Fibroblast of upper back skin (primary cell): Measurements from ENCODE around the gene C3orf20.

Experiments used
- DNase-seq: peaks from one replicate; pipeline ENCODE4 v3.0.0-alpha.2; 2013

Gene C3orf20

GRCh38 chr3:14651440-14652251, 23.3 kb upstream of the C3orf20 start, which contains the start of gene CCDC174:
TSS of gene CCDC174 (plus strand) at chr3:14651762. CDS start at chr3:14651837, 75 bp downstream.
- peak; percentile 99 for DNase-seq

GRCh38 chr3:14652360-14652907, 22.5 kb upstream of the C3orf20 start:
- peak; percentile 38 for DNase-seq

GRCh38 chr3:14657579-14657978, 17.4 kb upstream of the C3orf20 start:
- DNase-seq = no peak

- DNase-seq = no peak
Observed at GRCh38 chr3:14658978-14659377, 16.0 kb upstream of the C3orf20 start.

- DNase-seq = no peak
Observed at GRCh38 chr3:14660942-14661341, 14.0 kb upstream of the C3orf20 start.

- DNase-seq = no peak
Observed at GRCh38 chr3:14663396-14664135, 11.4 kb upstream of the C3orf20 start.

GRCh38 chr3:14664170-14664569, 10.8 kb upstream of the C3orf20 start:
- DNase-seq = no peak

GRCh38 chr3:14672588-14672987, 2.4 kb upstream of the C3orf20 start:
- DNase-seq = no peak

- no peak for DNase-seq
Observed at GRCh38 chr3:14676881-14677280, 1.9 kb downstream of the C3orf20 start.

GRCh38 chr3:14678015-14678503, 3.1 kb downstream of the C3orf20 start:
- DNase-seq = no peak

GRCh38 chr3:14680115-14680514, 5.2 kb downstream of the C3orf20 start:
- DNase-seq = no peak

- no peak for DNase-seq
Observed at GRCh38 chr3:14680716-14681115, 5.8 kb downstream of the C3orf20 start.

GRCh38 chr3:14684447-14684846, 9.5 kb downstream of the C3orf20 start:
- no peak for DNase-seq

GRCh38 chr3:14685179-14685578, 10.2 kb downstream of the C3orf20 start:
- no peak for DNase-seq

- no peak for DNase-seq
Observed at GRCh38 chr3:14687360-14687759, 12.4 kb downstream of the C3orf20 start.

- DNase-seq = no peak
Observed at GRCh38 chr3:14688525-14688924, 13.6 kb downstream of the C3orf20 start.

GRCh38 chr3:14689247-14689980, 14.5 kb downstream of the C3orf20 start:
- no peak for DNase-seq

GRCh38 chr3:14691239-14691638, 16.3 kb downstream of the C3orf20 start:
- DNase-seq = no peak

- no peak for DNase-seq
Observed at GRCh38 chr3:14691719-14692118, 16.8 kb downstream of the C3orf20 start.

- no peak for DNase-seq
Observed at GRCh38 chr3:14698601-14699244, 23.8 kb downstream of the C3orf20 start.

GRCh38 chr3:14699643-14700042, 24.7 kb downstream of the C3orf20 start:
- no peak for DNase-seq

GRCh38 chr3:14700891-14701290, 25.9 kb downstream of the C3orf20 start:
- no peak for DNase-seq
